Type B pancreatic cell (in vitro differentiated cells): ENCODE data around the gene ACADM. TPM values are rescaled to one million over a fixed set of nuclear protein-coding genes. Genes with fewer than 3 reads are reported as not detected.
"Not testable (repeated sequence)": the region's sequence is repeated elsewhere in the genome, so short reads cannot be mapped to it uniquely, and the experiment has no call there.

Experiments
- DNase-seq: peaks from one replicate; pipeline ENCODE4 v3.0.0; 2021; ENCODE audit warnings: mixed read lengths; ENCODE audit not compliant: unreplicated experiment; ENCODE audit errors: extremely low spot score
- H3K27ac Mint-ChIP-seq: 2 replicates; pipeline ENCODE4 v1.8.0; 2021; ENCODE audit warnings: mild to moderate bottlenecking, mixed read lengths
- H3K27me3 Mint-ChIP-seq: 2 replicates; pipeline ENCODE4 v1.8.0; 2021; ENCODE audit warnings: mixed read lengths
- H3K36me3 Mint-ChIP-seq: 2 replicates; pipeline ENCODE4 v1.8.0; 2021; ENCODE audit warnings: mixed read lengths
- H3K4me1 Mint-ChIP-seq: one replicate; pipeline ENCODE4 v1.8.0; 2021; ENCODE audit warnings: mixed read lengths; ENCODE audit not compliant: unreplicated experiment
- H3K4me3 Mint-ChIP-seq: 2 replicates; pipeline ENCODE4 v1.8.0; 2021; ENCODE audit warnings: mild to moderate bottlenecking, mixed read lengths
- H3K9me3 Mint-ChIP-seq: 2 replicates; pipeline ENCODE4 v1.8.0; 2021; ENCODE audit warnings: mixed read lengths
- CTCF ChIP-seq: fragments of 200-600 bp; sonication (generic); conservative IDR thresholded peaks from 2 replicates; pipeline ENCODE4 v1.5.0; 2021; ENCODE audit warnings: antibody characterized with exemption, mild to moderate bottlenecking
- long read RNA-seq: library from polyadenylated mRNA; unstranded; transcript quantifications from one replicate; pipeline ENCODE4 v2.0.0, GENCODE V29; 2020
- total RNA-seq: library from RNA; stranded (reverse); gene quantifications from 2 replicates; pipeline ENCODE4 v1.2.1, GENCODE V29; 2021; ENCODE audit warnings: low replicate concordance

Gene ACADM
- total RNA-seq = 29.8 and 58.3 TPM in 2 replicates
- long read RNA-seq, transcript ACADM-218 (11 exons, 2,535 nt) = minor isoform, 19 of 177 reads
- long read RNA-seq, transcript ACADM-202 (12 exons, 2,619 nt) = major isoform, 136 of 177 reads
- long read RNA-seq, partial matches to known transcripts = 3 of 177 reads
- long read RNA-seq, other reads (novel, unspliced or antisense) = 16 of 177 reads

GRCh38 chr1:75724472-75725022 lies at the start of gene ACADM:
TSS of gene ACADM (plus strand) at chr1:75724709. CDS start at chr1:75724788, 79 bp downstream.
- Mint-ChIP-seq H3K27me3 (no peaks in the 10 kb centered on the region), H3K4me3 (peak within 1 kb of the TSS; percentile 99), H3K9me3 (no peaks in the 10 kb centered on the region), H3K36me3 (peaks cover 3% of the 10 kb centered on the region), H3K27ac (peak within 1 kb of the TSS; percentile 94), H3K4me1 (peaks cover 30% of the 10 kb centered on the region)
- peak; percentile 84 for DNase-seq
- TF ChIP-seq CTCF = no peak

- no peaks in the 10 kb centered on the region for H3K9me3 Mint-ChIP-seq
- TF ChIP-seq CTCF = no peak
- no peak overlapping the region for H3K27ac Mint-ChIP-seq
- H3K4me1 Mint-ChIP-seq = peaks cover 7% of the 10 kb centered on the region
- no peak for DNase-seq
- peak overlapping the region; percentile 65 for H3K4me3 Mint-ChIP-seq
- H3K36me3 Mint-ChIP-seq = no peaks in the 10 kb centered on the region
- H3K27me3 Mint-ChIP-seq = no peaks in the 10 kb centered on the region
Measured at GRCh38 chr1:75677443-75677842, 47.1 kb upstream of the ACADM start.

- not testable (repeated sequence) for H3K27ac Mint-ChIP-seq, H3K4me1 Mint-ChIP-seq, DNase-seq, H3K9me3 Mint-ChIP-seq, H3K27me3 Mint-ChIP-seq, H3K36me3 Mint-ChIP-seq
- peak overlapping the region; percentile 65 for H3K4me3 Mint-ChIP-seq
Measured at GRCh38 chr1:75677964-75678363, 46.5 kb upstream of the ACADM start.

GRCh38 chr1:75690547-75690946 lies 34.0 kb upstream of the ACADM start:
- DNase-seq = no peak
- H3K27me3 Mint-ChIP-seq = peaks cover 2% of the 10 kb centered on the region
- H3K4me3 Mint-ChIP-seq = no peak overlapping the region
- no peaks in the 10 kb centered on the region for H3K36me3 Mint-ChIP-seq
- no peak overlapping the region for H3K27ac Mint-ChIP-seq
- H3K4me1 Mint-ChIP-seq = no peaks in the 10 kb centered on the region
- TF ChIP-seq CTCF = no peak
- no peaks in the 10 kb centered on the region for H3K9me3 Mint-ChIP-seq

GRCh38 chr1:75693551-75693950 lies 31.0 kb upstream of the ACADM start:
- DNase-seq = no peak
- Mint-ChIP-seq H3K4me1 (no peaks in the 10 kb centered on the region), H3K27me3 (no peaks in the 10 kb centered on the region), H3K4me3 (no peak overlapping the region), H3K36me3 (no peaks in the 10 kb centered on the region), H3K9me3 (no peaks in the 10 kb centered on the region), H3K27ac (no peak overlapping the region)
- TF ChIP-seq CTCF = no peak

GRCh38 chr1:75696000-75696399 lies 28.5 kb upstream of the ACADM start:
- no peak overlapping the region for H3K27ac Mint-ChIP-seq

More at GRCh38 chr1:75696000-75696399, 28.5 kb upstream of the ACADM start:
- TF ChIP-seq CTCF = no peak
- H3K4me1 Mint-ChIP-seq = no peaks in the 10 kb centered on the region
- no peaks in the 10 kb centered on the region for H3K9me3 Mint-ChIP-seq
- no peak for DNase-seq
- H3K36me3 Mint-ChIP-seq = no peaks in the 10 kb centered on the region
- no peaks in the 10 kb centered on the region for H3K27me3 Mint-ChIP-seq
- H3K4me3 Mint-ChIP-seq = no peak overlapping the region
